Measurements from ENCODE around the gene GPR180. TPM values are rescaled to one million over a fixed set of nuclear protein-coding genes. Genes with fewer than 3 reads are reported as not detected.

GPR180 gene
- total RNA-seq, 2 experiments from 2014 or later, result 8.0 to 8.6 TPM

GRCh38 chr13:94568443-94568842 lies 33.2 kb upstream of the GPR180 start:
- CTCF ChIA-PET, result no interaction called here
- Mint-ChIP-seq H3K27me3 (no peaks in the 10 kb centered on the region), H3K4me1 (no peaks in the 10 kb centered on the region), H3K36me3 (ENCODE audit: low read depth) (peaks cover 54% of the 10 kb centered on the region), H3K9me3 (ENCODE audit: low read depth) (no peaks in the 10 kb centered on the region), H3K4me3 (no peak overlapping the region), H3K27ac (no peak overlapping the region)
- POLR2A ChIA-PET, result no interaction called here
- DNase-seq (no peak), ATAC-seq (no peak)
- intact Hi-C loops (cut with DNase I, micrococcal nuclease), result no loop called here

GRCh38 chr13:94569615-94570014 lies 32.0 kb upstream of the GPR180 start:
- intact Hi-C loops (cut with DNase I, micrococcal nuclease), result no loop called here
- ChIA-PET CTCF (interaction anchor here (1.8 kb wide), 1 partner anchor 9 kb away, joined by 4 read pairs; no protein-coding TSS in a partner anchor), POLR2A (no interaction called here)
- no peaks in the 10 kb centered on the region for H3K9me3 Mint-ChIP-seq (ENCODE audit: low read depth)
- ATAC-seq (no peak), DNase-seq (no peak)
- H3K27ac Mint-ChIP-seq, result no peak overlapping the region
- H3K36me3 Mint-ChIP-seq (ENCODE audit: low read depth), result peaks cover 60% of the 10 kb centered on the region
- no peaks in the 10 kb centered on the region for H3K27me3 Mint-ChIP-seq
- no peak overlapping the region for H3K4me3 Mint-ChIP-seq
- H3K4me1 Mint-ChIP-seq, result no peaks in the 10 kb centered on the region

DNA sequence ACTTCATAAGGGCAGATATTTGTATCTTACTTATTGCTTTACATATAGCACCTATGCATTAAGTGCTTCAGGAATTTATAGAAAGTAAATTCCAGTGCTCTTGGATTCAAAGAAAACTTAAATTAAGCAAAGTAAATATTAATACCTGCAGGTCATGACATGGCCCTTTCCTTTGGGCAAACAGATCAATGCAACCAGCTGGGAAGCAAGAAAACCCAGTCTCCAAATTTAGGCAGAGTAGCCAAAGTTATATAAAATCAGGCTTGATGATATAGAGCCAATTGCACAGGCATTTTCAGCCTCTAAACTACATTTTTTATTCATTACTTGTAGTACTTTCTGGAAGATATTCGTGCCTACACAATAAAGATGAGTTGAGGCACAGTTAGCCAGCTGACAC lies 22.6 kb upstream of the GPR180 start:
- Mint-ChIP-seq H3K36me3 (ENCODE audit: low read depth) (peaks cover 42% of the 10 kb centered on the region), H3K9me3 (ENCODE audit: low read depth) (no peaks in the 10 kb centered on the region), H3K27me3 (no peaks in the 10 kb centered on the region), H3K4me1 (peaks cover 10% of the 10 kb centered on the region), H3K27ac (no peak overlapping the region), H3K4me3 (no peak overlapping the region)
- intact Hi-C loops (cut with DNase I, micrococcal nuclease), result no loop called here
- ChIA-PET POLR2A (no interaction called here), CTCF (interaction anchor here (0.9 kb wide), 1 partner anchor 38 kb away, joined by 3 read pairs; no protein-coding TSS in a partner anchor)
- no peak for DNase-seq
- no peak for ATAC-seq

- Mint-ChIP-seq H3K36me3 (ENCODE audit: low read depth) (peaks cover 52% of the 10 kb centered on the region), H3K27me3 (no peaks in the 10 kb centered on the region), H3K4me3 (no peak overlapping the region), H3K27ac (no peak overlapping the region), H3K4me1 (peaks cover 16% of the 10 kb centered on the region), H3K9me3 (ENCODE audit: low read depth) (no peaks in the 10 kb centered on the region)
- intact Hi-C loops (cut with DNase I, micrococcal nuclease), result no loop called here
- CTCF ChIA-PET, result no interaction called here
- POLR2A ChIA-PET, result no interaction called here
- ATAC-seq, result no peak
- no peak for DNase-seq
Measured at GRCh38 chr13:94583926-94584325, 17.7 kb upstream of the GPR180 start.

DNA sequence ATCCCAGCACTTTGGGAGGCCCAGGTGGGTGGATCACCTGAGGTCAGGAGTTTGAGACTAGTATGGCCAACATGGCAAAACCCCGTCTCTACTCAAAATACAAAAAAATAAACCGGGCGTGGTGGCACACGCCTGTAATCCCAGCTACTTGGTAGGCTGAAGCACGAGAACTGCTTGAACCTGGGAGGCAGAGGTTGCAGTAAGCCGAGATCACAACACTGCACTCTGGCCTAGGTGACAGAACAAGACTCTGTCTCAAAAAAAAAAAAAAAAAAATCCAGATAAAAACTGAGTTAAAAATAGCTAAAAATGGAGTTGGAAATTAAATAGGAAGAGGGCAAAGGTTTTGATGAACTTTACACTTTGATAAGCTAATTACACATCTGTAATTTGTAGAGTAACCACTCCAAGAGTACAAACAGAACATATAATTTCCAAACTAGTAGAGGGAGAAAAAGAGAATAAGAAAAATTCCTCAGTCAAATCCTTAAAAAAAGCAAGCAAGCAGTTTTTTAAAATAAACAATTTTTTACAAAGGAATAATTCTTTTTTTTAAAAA lies 16.0 kb upstream of the GPR180 start:
- H3K9me3 Mint-ChIP-seq (ENCODE audit: low read depth), result no peaks in the 10 kb centered on the region
- H3K27ac Mint-ChIP-seq, result no peak overlapping the region
- H3K4me1 Mint-ChIP-seq, result peaks cover 26% of the 10 kb centered on the region
- H3K4me3 Mint-ChIP-seq, result no peak overlapping the region
- POLR2A ChIA-PET, result no interaction called here
- H3K36me3 Mint-ChIP-seq (ENCODE audit: low read depth), result peaks cover 53% of the 10 kb centered on the region
- intact Hi-C loops (cut with DNase I, micrococcal nuclease), result no loop called here
- H3K27me3 Mint-ChIP-seq, result no peaks in the 10 kb centered on the region
- CTCF ChIA-PET, result interaction anchor here (0.7 kb wide), 2 partner anchors 14 to 32 kb away, joined by 3 to 4 read pairs; no protein-coding TSS in a partner anchor
- ATAC-seq, result no peak
- no peak for DNase-seq

DNA sequence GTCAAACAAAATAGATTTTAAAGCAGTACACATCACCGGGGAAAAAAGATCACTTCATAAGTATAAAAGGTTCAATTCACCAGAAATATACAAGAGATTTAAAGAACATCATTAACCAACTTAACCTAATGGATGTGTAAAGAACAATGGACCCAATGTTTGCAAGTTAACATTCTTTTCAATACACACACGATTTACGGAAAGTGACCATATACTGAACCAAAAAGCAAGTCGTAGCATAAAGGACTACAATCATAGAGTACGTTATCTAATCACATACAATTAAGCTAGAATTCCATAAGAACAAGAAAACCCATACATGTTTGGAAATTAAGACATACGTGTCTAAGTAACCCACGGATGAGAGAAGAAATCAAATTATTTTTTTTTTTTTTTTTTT lies 15.3 kb upstream of the GPR180 start:
- ChIA-PET CTCF (interaction anchor here (0.6 to 1.6 kb wide), 4 partner anchors 14 to 290 kb away, joined by 3 to 4 read pairs (median 3); no protein-coding TSS in a partner anchor), POLR2A (no interaction called here)
- peaks cover 33% of the 10 kb centered on the region for H3K4me1 Mint-ChIP-seq
- intact Hi-C loops (cut with DNase I, micrococcal nuclease), result no loop called here
- ATAC-seq (no peak), DNase-seq (no peak)
- peaks cover 56% of the 10 kb centered on the region for H3K36me3 Mint-ChIP-seq (ENCODE audit: low read depth)
- H3K4me3 Mint-ChIP-seq, result no peak overlapping the region
- H3K27ac Mint-ChIP-seq, result no peak overlapping the region
- no peaks in the 10 kb centered on the region for H3K27me3 Mint-ChIP-seq
- H3K9me3 Mint-ChIP-seq (ENCODE audit: low read depth), result no peaks in the 10 kb centered on the region

DNA sequence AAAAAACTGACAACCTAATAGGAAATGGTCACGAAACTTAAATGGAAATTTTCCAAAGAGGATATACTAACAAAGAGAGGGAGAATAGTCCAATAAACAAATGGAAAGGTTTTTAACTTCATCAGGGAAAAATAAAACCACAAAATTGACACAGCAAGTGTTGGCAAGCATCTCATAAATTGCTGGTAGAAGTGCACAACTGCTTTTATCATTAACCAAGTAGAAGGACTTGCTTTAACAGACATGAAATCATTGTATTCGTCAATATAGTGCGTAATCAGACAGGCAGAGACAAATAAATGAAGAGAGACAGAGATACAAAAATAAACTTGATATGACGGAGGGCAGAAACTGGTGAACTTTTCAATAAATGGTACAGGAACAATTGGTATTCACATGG lies 13.1 kb upstream of the GPR180 start:
- Mint-ChIP-seq H3K27me3 (no peaks in the 10 kb centered on the region), H3K9me3 (ENCODE audit: low read depth) (no peaks in the 10 kb centered on the region), H3K4me3 (no peak overlapping the region), H3K36me3 (ENCODE audit: low read depth) (peaks cover 50% of the 10 kb centered on the region), H3K27ac (no peak overlapping the region), H3K4me1 (peaks cover 41% of the 10 kb centered on the region)
- ChIA-PET CTCF (interaction anchor here (0.6 to 0.7 kb wide), 2 partner anchors 46 to 363 kb away, joined by 4 read pairs; no protein-coding TSS in a partner anchor), POLR2A (no interaction called here)
- intact Hi-C loops (cut with DNase I, micrococcal nuclease), result no loop called here
- ATAC-seq (no peak), DNase-seq (no peak)

- DNase-seq, result peak; percentile 17
- peaks cover 50% of the 10 kb centered on the region for H3K4me1 Mint-ChIP-seq
- POLR2A ChIA-PET, result no interaction called here
- no peak overlapping the region for H3K27ac Mint-ChIP-seq
- H3K9me3 Mint-ChIP-seq (ENCODE audit: low read depth), result no peaks in the 10 kb centered on the region
- peak; percentile 57 for ATAC-seq
- CTCF ChIA-PET, result interaction anchor here (2.2 kb wide), 1 partner anchor 27 kb away, joined by 6 read pairs; no protein-coding TSS in a partner anchor
- H3K4me3 Mint-ChIP-seq, result no peak overlapping the region
- no peaks in the 10 kb centered on the region for H3K27me3 Mint-ChIP-seq
- H3K36me3 Mint-ChIP-seq (ENCODE audit: low read depth), result peaks cover 51% of the 10 kb centered on the region
- intact Hi-C loops (cut with DNase I, micrococcal nuclease), result no loop called here
Measured at GRCh38 chr13:94590744-94591143, 10.9 kb upstream of the GPR180 start.

DNA sequence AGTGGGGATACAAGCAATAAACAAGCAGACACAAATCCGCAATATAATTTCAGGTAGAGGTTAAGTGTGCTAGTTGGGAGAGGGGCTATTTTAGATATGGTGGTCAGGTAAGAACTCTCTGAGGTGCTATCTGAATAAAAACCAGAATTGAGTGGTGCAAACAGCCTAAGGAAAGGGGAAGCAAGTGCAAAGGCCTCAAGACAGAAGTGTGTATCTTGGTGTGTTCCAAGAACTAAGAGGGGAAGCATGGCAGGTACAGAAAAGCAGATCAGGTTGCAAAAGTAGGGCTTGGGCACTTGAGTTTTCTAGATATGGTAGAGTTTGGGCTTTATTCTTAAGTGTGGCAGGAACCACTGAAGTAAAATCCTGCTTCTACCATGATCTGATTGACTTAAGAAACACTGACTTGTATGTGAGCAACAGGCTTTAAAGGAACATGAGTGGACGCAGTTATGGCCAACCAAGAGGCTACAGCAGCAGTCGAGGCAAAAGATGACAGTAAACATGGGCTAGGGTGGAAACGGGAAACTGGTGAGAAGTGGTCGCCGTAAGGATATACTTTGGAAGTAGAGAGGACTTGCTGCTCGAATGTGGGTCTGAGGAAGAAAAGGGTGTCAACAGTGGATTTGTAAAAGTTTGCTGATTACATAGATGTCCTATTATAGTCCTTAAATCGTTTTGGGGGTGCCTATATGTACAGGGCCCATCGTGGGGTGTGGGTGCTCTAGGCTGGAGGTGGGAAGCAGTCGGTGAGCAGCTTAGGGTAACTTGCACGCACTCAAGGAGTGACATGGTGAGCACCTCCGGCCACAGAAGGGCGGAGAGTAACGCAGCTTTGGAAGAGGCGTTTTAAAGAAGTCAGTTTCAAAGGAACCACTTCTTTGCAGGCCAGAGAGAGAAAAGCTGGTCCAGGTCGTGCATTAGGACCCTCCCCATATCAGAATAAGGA lies 6.4 kb upstream of the GPR180 start:
- H3K36me3 Mint-ChIP-seq (ENCODE audit: low read depth), result peaks cover 30% of the 10 kb centered on the region
- CTCF ChIA-PET, result interaction anchor here (0.7 to 1.2 kb wide), 7 partner anchors 21 to 163 kb away, joined by 3 to 6 read pairs (median 4); no protein-coding TSS in a partner anchor
- H3K27me3 Mint-ChIP-seq, result no peaks in the 10 kb centered on the region
- peaks cover 40% of the 10 kb centered on the region for H3K4me1 Mint-ChIP-seq
- intact Hi-C loops (cut with DNase I, micrococcal nuclease), result no loop called here
- ATAC-seq, result peak; percentile 63
- H3K27ac Mint-ChIP-seq, result peak overlapping the region; percentile 96
- DNase-seq, result peak; percentile 51
- H3K4me3 Mint-ChIP-seq, result peak overlapping the region; percentile 88
- H3K9me3 Mint-ChIP-seq (ENCODE audit: low read depth), result no peaks in the 10 kb centered on the region
- POLR2A ChIA-PET, result interaction anchor here (0.6 to 1.1 kb wide), 3 partner anchors 9 to 177 kb away, joined by 4 to 9 read pairs (median 8); no protein-coding TSS in a partner anchor

- H3K27me3 Mint-ChIP-seq, result no peaks in the 10 kb centered on the region
- CTCF ChIA-PET, result interaction anchor here (0.7 to 1.2 kb wide), 8 partner anchors 20 to 164 kb away, joined by 3 to 6 read pairs (median 4); no protein-coding TSS in a partner anchor
- peaks cover 28% of the 10 kb centered on the region for H3K36me3 Mint-ChIP-seq (ENCODE audit: low read depth)
- peak within 1 kb of the TSS; percentile 96 for H3K27ac Mint-ChIP-seq
- H3K9me3 Mint-ChIP-seq (ENCODE audit: low read depth), result peaks cover 4% of the 10 kb centered on the region
- ATAC-seq, result peak; percentile 96
- POLR2A ChIA-PET, result interaction anchor here (0.6 to 1.1 kb wide), 3 partner anchors 8 to 178 kb away, joined by 4 to 9 read pairs (median 8); no protein-coding TSS in a partner anchor
- peak within 1 kb of the TSS; percentile 88 for H3K4me3 Mint-ChIP-seq
- H3K4me1 Mint-ChIP-seq, result peaks cover 36% of the 10 kb centered on the region
- DNase-seq, result peak; percentile 95
- intact Hi-C loops (cut with DNase I, micrococcal nuclease), result loop anchor here (1.0 kb wide), 1 partner anchor 47 kb away; no protein-coding TSS in a partner anchor
Measured at GRCh38 chr13:94595950-94596574, 5.6 kb upstream of the GPR180 start, which contains the start of gene TGDS. TGDS (minus strand) TSS chr13:94596152; CDS start chr13:94596136, 16 bp downstream.

GRCh38 chr13:94596575-94596971 lies 5.1 kb upstream of the GPR180 start:
- Mint-ChIP-seq H3K9me3 (ENCODE audit: low read depth) (peaks cover 4% of the 10 kb centered on the region), H3K27me3 (no peaks in the 10 kb centered on the region), H3K4me1 (peaks cover 38% of the 10 kb centered on the region), H3K27ac (peak overlapping the region; percentile 96), H3K4me3 (peak overlapping the region; percentile 88), H3K36me3 (ENCODE audit: low read depth) (peaks cover 27% of the 10 kb centered on the region)
- intact Hi-C loops (cut with DNase I, micrococcal nuclease), result loop anchor here (1.0 kb wide), 1 partner anchor 47 kb away; no protein-coding TSS in a partner anchor
- DNase-seq, result peak; percentile 19
- CTCF ChIA-PET, result interaction anchor here (0.7 to 1.2 kb wide), 6 partner anchors 19 to 162 kb away, joined by 3 to 6 read pairs (median 4); no protein-coding TSS in a partner anchor
- POLR2A ChIA-PET, result interaction anchor here (0.9 to 1.1 kb wide), 2 partner anchors 47 to 178 kb away, joined by 4 to 8 read pairs; no protein-coding TSS in a partner anchor
- ATAC-seq, result no peak
